ENCODE results near the gene DET1.
A peak's percentile ranks its signal among the peaks of the same experiment; 100 is the strongest.
"Not testable (repeated sequence)": the region's sequence is repeated elsewhere in the genome, so short reads cannot be mapped to it uniquely, and the experiment has no call there.

Gene DET1

GRCh38 chr15:88558026-88558425 is 11.5 kb upstream of the DET1 start:
- H3K36me3 Mint-ChIP-seq (ENCODE audit: low read depth); H3K27me3 Mint-ChIP-seq; intact Hi-C loops (cut with micrococcal nuclease); H3K27ac Mint-ChIP-seq; H3K4me1 Mint-ChIP-seq (ENCODE audit: low read depth); H3K4me3 Mint-ChIP-seq: not testable (repeated sequence)
- H3K9me3 Mint-ChIP-seq, result peaks cover 35% of the 10 kb centered on the region

- not testable (repeated sequence) for H3K36me3 Mint-ChIP-seq (ENCODE audit: low read depth); H3K27ac Mint-ChIP-seq; H3K9me3 Mint-ChIP-seq; H3K27me3 Mint-ChIP-seq; H3K4me3 Mint-ChIP-seq; H3K4me1 Mint-ChIP-seq (ENCODE audit: low read depth)
- intact Hi-C loops (cut with micrococcal nuclease), result loop anchor here (5.0 kb wide), 1 partner anchor 74 kb away; the partner anchor contains the start of gene AEN
Measured at GRCh38 chr15:88548009-88548408, 1.5 kb upstream of the DET1 start.

GRCh38 chr15:88545578-88546247 is 768 bp downstream of the DET1 start:
- H3K27ac Mint-ChIP-seq, result peak overlapping the region; percentile 83
- not testable (repeated sequence) for H3K27me3 Mint-ChIP-seq; H3K9me3 Mint-ChIP-seq; H3K36me3 Mint-ChIP-seq (ENCODE audit: low read depth); H3K4me1 Mint-ChIP-seq (ENCODE audit: low read depth)
- intact Hi-C loops (cut with micrococcal nuclease), result loop anchor here (1.0 to 5.0 kb wide), 2 partner anchors 77 to 78 kb away; partner anchors contain the start of genes AEN, MRPL46 and MRPS11
- H3K4me3 Mint-ChIP-seq, result peak overlapping the region; percentile 80

DNA sequence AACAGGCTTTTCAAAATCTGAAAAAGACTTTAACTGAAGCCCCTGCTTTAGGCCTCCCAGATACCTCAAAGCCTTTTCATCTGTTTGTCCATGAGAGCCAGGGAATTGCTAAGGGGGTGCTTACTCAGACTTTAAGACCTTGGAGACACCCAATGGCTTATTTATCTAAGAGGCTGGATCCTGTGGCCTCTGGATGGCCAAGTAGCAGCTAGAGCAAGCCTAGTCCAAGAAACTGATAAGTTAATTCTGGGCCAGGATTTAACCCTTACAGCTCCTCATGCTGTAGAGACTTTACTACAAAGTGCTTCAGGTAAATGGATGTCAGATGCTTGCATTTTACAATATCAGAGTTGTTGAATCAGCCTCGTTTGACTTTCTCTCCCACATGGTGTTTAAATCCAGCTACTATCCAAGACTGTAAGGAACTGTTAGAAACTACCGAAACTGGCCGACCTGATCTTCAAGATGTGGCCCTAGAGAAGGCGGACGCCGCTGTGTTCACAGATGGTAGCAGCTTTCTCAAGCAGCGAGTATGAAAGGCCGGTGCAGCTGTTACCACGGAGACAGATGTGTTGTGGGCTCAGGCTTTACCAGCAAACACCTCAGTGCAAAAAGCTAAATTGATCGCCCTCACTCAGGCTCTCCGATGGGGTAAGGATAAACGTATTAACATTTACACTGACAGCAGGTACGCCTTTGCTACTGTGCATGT is 3.3 kb downstream of the DET1 start:
- intact Hi-C loops (cut with micrococcal nuclease), result no loop called here
- H3K4me1 Mint-ChIP-seq (ENCODE audit: low read depth), result no peaks in the 10 kb centered on the region
- H3K27me3 Mint-ChIP-seq, result no peaks in the 10 kb centered on the region
- H3K4me3 Mint-ChIP-seq, result no peak overlapping the region
- H3K27ac Mint-ChIP-seq, result no peak overlapping the region
- no peaks in the 10 kb centered on the region for H3K36me3 Mint-ChIP-seq (ENCODE audit: low read depth)
- no peaks in the 10 kb centered on the region for H3K9me3 Mint-ChIP-seq

DNA sequence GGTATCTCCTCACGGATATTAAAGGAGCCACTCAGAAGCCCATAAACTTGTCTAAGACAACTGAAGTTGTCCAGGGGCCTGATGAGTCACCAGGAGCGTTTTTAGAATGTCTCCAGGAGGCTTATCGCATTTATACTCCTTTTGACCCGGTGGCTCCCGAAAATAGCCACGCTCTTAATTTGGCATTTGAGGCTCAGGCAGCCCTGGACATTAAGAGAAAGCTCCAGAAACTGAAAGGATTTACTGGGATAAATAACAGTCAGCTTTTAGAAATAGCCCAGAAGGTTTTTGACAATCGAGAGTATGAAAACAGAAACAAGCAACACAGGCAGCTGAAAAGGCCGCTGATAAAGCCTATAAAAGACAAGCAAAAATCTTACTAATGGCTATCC is 4.1 kb downstream of the DET1 start:
- intact Hi-C loops (cut with micrococcal nuclease), result no loop called here
- no peaks in the 10 kb centered on the region for H3K4me1 Mint-ChIP-seq (ENCODE audit: low read depth)
- no peaks in the 10 kb centered on the region for H3K36me3 Mint-ChIP-seq (ENCODE audit: low read depth)
- no peaks in the 10 kb centered on the region for H3K9me3 Mint-ChIP-seq
- no peaks in the 10 kb centered on the region for H3K27me3 Mint-ChIP-seq
- no peak overlapping the region for H3K4me3 Mint-ChIP-seq
- H3K27ac Mint-ChIP-seq, result no peak overlapping the region

- H3K27ac Mint-ChIP-seq, result no peak overlapping the region
- H3K36me3 Mint-ChIP-seq (ENCODE audit: low read depth), result no peaks in the 10 kb centered on the region
Measured at GRCh38 chr15:88541709-88542341, 4.7 kb downstream of the DET1 start.

DNA sequence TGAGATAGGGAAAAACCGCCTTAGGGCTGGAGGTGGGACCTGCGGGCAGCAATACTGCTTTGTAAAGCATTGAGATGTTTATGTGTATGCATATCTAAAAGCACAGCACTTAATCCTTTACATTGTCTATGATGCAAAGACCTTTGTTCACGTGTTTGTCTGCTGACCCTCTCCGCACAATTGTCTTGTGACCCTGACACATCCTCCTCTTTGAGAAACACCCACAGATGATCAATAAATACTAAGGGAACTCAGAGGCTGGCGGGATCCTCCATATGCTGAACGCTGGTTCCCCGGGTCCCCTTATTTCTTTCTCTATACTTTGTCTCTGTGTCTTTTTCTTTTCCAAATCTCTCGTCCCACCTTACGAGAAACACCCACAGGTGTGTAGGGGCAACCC is 5.4 kb downstream of the DET1 start:
- H3K4me1 Mint-ChIP-seq (ENCODE audit: low read depth); H3K27me3 Mint-ChIP-seq; H3K9me3 Mint-ChIP-seq; H3K27ac Mint-ChIP-seq; H3K4me3 Mint-ChIP-seq; intact Hi-C loops (cut with micrococcal nuclease); H3K36me3 Mint-ChIP-seq (ENCODE audit: low read depth): not testable (repeated sequence)

More at GRCh38 chr15:88541709-88542341, 4.7 kb downstream of the DET1 start:
- Mint-ChIP-seq H3K4me1 (ENCODE audit: low read depth) (peaks cover 1% of the 10 kb centered on the region), H3K27me3 (no peaks in the 10 kb centered on the region), H3K9me3 (no peaks in the 10 kb centered on the region), H3K4me3 (no peak overlapping the region)
- intact Hi-C loops (cut with micrococcal nuclease), result no loop called here

GRCh38 chr15:88540350-88540749 is 6.1 kb downstream of the DET1 start:
- H3K27ac Mint-ChIP-seq; H3K4me3 Mint-ChIP-seq; H3K27me3 Mint-ChIP-seq; H3K9me3 Mint-ChIP-seq; H3K4me1 Mint-ChIP-seq (ENCODE audit: low read depth); H3K36me3 Mint-ChIP-seq (ENCODE audit: low read depth); intact Hi-C loops (cut with micrococcal nuclease): not testable (repeated sequence)

DNA sequence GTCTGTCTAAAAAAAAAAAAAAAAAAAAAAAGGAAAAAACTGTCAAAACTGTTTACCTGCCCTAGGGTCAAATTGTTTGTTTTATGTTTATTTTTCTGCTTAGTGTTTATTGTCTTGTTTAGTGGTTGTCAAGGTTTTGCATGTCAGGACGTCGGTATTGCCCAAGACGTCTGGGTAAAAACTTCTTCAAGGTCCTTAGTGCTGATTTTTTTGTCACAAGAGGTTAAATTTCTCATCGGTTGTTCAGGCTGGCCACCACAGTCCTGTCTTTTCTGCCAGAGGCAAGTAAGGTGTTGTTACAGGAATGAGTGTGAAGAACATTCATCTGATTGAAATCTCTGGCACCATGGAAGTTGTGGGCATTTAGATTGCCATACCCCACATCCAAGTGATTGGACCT is 7.0 kb downstream of the DET1 start:
- intact Hi-C loops (cut with micrococcal nuclease), result no loop called here
- Mint-ChIP-seq H3K27ac (no peak overlapping the region), H3K9me3 (peaks cover 16% of the 10 kb centered on the region), H3K36me3 (ENCODE audit: low read depth) (peaks cover 8% of the 10 kb centered on the region), H3K27me3 (no peaks in the 10 kb centered on the region), H3K4me1 (ENCODE audit: low read depth) (peaks cover 6% of the 10 kb centered on the region), H3K4me3 (no peak overlapping the region)

DNA sequence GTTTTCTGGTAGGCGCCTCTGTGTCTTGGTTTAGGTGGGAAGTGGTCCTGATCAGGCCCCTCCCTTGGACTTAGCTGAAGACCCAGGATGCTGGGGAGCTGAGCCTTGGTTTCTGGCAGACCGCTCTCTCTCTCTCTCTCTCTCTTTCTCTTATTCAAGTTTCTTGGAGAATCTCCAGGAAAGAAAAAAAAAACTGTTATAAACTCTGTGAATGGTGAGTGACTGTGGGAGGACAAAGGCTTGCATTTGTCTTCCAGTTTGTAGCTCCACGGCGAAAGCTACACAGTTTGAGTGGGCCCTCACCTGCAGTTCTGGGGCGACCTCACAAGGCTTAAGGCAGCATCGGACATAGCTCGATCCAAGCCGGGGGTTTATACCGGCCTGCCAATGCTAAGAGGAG is 7.5 kb downstream of the DET1 start:
- peaks cover 6% of the 10 kb centered on the region for H3K4me1 Mint-ChIP-seq (ENCODE audit: low read depth)

DNA sequence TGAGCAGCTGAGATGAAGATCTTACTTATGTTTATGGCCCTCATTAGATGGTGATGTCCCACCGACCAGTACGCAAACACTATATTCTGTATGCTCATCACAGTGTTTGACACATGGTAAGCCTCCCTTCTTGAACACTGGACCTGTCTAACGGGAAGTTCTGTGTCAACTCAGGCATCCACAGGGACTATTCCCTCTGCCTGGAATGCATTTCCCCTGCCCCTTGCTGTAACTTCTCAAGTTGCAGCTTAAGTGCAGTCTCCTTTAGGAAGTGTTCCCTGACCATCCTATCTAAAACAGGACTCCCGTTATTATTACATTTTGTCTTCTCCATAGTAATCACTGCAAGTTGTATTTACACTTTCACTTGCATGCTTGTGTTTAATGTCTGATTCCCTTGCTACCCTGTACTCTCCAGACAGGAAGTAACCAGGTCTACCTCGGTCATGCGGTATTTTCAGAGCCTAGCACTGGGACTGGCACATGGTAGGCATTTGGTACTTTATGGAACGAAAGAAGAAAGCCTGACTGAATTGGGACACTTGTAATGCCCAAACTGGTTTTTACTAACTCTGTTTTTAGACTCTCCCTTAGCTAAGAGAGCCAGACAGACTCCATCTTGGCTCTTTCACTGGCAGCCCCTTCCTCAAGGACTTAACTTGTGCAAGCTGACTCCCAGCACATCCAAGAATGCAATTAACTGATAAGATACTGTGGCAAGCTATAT is 8.7 kb downstream of the DET1 start:
- Mint-ChIP-seq H3K36me3 (ENCODE audit: low read depth) (peaks cover 8% of the 10 kb centered on the region), H3K27ac (no peak overlapping the region), H3K9me3 (peaks cover 16% of the 10 kb centered on the region), H3K27me3 (no peaks in the 10 kb centered on the region), H3K4me1 (ENCODE audit: low read depth) (peaks cover 6% of the 10 kb centered on the region), H3K4me3 (no peak overlapping the region)
- intact Hi-C loops (cut with micrococcal nuclease), result no loop called here

More for the DNA sequence above, 7.5 kb downstream of the DET1 start:
- H3K9me3 Mint-ChIP-seq, result peaks cover 16% of the 10 kb centered on the region
- H3K36me3 Mint-ChIP-seq (ENCODE audit: low read depth), result peaks cover 8% of the 10 kb centered on the region
- H3K27me3 Mint-ChIP-seq, result no peaks in the 10 kb centered on the region
- H3K4me3 Mint-ChIP-seq, result no peak overlapping the region
- intact Hi-C loops (cut with micrococcal nuclease), result no loop called here
- no peak overlapping the region for H3K27ac Mint-ChIP-seq

DNA sequence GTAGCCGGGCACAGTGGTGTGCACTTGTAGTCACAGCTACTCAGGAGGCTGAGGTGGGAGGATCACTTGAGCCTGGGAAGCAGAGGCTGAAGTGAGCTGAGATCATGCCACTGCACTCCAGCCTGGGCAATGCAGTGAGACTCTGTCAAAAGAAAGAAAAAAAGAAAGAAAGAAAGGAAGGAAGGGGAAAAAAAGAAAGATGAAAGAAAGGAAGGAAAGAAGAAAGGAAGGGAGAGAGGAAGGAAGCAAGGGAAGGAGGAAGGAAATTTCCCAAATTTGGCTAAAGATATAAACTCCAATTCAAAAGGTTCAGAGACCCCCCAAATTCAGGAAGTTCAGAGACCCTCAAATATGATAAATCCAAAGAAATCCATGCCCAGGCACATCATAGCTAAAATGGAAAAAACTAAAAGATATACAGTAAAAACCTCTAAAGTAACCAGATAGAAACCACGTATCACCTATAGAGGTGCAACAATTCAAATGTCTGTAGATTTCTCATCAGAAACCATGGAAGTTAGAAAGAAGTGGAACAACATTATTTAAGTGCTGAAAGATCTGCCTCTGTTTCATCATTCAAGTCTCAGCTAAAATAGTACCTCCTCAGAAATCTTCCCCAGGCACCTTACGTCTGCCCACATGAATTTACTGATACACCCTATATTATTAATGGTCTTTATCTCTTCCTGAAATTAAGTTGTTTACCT is 10.7 kb downstream of the DET1 start:
- intact Hi-C loops (cut with micrococcal nuclease), result no loop called here
- Mint-ChIP-seq H3K4me3 (no peak overlapping the region), H3K27ac (no peak overlapping the region), H3K27me3 (no peaks in the 10 kb centered on the region), H3K9me3 (peaks cover 16% of the 10 kb centered on the region), H3K4me1 (ENCODE audit: low read depth) (peaks cover 6% of the 10 kb centered on the region), H3K36me3 (ENCODE audit: low read depth) (peaks cover 18% of the 10 kb centered on the region)

DNA sequence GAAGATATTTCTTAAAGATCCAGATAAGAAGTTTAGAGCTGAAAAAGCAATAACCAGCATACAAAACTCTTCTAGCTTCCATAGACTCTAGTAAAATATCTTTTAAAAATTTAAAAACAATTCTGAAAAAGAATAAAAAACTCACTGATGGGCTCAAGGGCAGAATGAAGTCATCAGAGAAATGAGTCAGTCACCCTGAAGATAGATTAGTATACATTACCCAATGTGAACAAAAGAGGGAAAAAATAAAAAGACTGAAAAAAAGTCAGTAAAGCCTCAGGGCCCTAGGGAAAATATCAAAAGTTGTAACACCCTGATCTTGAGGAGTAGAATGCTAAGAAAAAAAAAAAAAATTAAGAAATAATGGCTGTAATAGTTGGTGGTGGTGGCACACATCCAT is 11.4 kb downstream of the DET1 start:
- Mint-ChIP-seq H3K9me3 (peaks cover 16% of the 10 kb centered on the region), H3K27ac (no peak overlapping the region), H3K36me3 (ENCODE audit: low read depth) (peaks cover 24% of the 10 kb centered on the region), H3K4me1 (ENCODE audit: low read depth) (peaks cover 6% of the 10 kb centered on the region), H3K27me3 (no peaks in the 10 kb centered on the region), H3K4me3 (no peak overlapping the region)
- intact Hi-C loops (cut with micrococcal nuclease), result no loop called here

All from dendritic cell treated with granulocyte-macrophage colony-stimulating factor and Interleukin-4, amounts not matched to agents 40 ng/mL and 50 ng/mL, for 4 days (primary cell).